ENCODE results near the gene IGLL5.
"Not testable (repeated sequence)": the region's sequence is repeated elsewhere in the genome, so short reads cannot be mapped to it uniquely, and the experiment has no call there.

The IGLL5 gene

GRCh38 chr22:22900527-22901205 lies 13.1 kb downstream of the IGLL5 start:
- not testable (repeated sequence) for DNase-seq (ENCODE audit: low read depth in 3 of 3)

DNA sequence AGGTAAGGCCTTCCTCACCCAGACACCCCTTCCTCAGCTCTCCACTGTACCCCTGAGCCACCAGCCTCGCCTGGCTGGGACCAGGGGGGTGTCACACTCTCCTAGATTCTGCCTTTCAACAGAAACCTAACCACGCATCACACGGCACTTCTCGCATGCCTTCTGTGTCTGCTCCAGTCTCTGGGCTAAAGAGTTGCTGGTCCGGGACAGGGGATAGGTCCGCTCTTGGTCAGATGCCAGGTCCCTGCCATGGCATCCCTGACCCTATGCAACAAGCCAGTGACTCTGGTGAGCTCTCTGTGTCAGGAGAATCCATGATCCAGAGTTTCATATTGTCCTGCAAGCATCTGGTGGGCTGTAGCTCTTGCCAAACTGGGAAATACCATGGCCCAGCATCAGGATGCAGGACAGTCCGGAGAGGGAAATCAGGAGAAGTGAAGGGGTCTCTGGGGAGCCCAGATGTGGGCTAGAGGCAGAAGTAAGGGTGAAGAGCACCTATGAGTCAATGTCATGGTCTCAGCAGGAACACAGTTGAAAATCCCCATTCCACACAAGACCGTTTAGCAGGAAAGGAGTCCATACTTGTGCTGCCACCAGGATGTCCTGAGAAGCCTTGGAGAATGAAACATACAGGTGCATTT lies 14.1 kb downstream of the IGLL5 start:
- DNase-seq (ENCODE audit: low read depth in 3 of 3) = no peak

DNA sequence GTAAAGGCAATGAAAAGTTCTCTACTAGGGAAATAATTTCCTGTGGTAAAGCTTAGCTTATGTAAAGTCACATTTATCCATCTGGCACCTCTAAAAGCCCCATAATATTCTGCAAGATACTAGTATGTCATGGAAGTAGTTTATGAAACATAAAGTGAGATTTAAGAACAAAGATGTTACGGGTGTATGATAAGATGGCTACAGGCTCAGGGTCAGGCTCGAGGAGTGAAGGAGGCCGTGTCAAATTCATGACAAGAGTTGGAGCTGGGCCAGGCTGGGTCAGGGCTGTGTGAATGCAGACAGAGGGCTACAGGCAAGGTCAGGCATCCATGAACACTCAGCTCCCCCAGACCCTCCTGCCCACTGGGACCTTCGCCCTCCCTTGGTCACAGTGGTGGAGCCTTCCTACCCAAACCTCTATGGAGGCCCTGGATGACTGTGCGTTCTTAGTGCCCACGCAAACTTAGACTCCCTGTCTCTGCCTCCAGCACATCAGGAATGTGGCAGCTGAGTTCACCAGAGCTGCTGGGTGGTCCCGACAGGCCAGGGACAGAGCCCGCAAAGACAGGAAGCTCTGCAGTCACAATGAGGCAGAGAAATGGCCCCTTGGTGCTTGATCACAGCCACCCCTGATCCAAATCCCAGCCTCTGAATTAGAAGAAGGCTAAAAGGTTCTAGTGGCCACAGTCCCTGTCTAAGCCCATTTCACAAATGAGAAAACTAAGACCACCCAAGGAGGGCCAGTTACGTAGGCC lies 14.8 kb downstream of the IGLL5 start:
- DNase-seq (ENCODE audit: low read depth in 3 of 3) = no peak

DNA sequence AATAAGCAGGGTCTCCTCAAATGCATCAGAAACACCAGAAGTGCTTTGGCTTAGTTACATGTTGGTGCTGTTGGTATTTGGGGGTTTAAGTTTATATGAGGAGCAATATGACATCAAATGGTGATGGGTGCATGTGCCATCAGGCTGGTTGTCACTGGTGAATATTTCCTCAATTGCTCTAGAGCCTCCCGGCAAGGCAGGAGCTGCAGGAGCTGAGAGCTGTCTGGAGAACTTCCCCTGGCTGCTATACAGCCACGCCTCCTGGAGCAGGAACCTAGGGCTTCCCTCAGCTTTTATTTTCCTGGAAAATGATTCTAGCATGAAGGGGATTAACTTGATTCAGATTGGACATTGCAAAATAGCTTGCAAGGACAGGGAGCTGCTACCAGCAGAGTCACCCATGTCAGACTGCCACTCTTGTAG lies 15.8 kb downstream of the IGLL5 start:
- DNase-seq (ENCODE audit: low read depth in 3 of 3) = no peak

DNA sequence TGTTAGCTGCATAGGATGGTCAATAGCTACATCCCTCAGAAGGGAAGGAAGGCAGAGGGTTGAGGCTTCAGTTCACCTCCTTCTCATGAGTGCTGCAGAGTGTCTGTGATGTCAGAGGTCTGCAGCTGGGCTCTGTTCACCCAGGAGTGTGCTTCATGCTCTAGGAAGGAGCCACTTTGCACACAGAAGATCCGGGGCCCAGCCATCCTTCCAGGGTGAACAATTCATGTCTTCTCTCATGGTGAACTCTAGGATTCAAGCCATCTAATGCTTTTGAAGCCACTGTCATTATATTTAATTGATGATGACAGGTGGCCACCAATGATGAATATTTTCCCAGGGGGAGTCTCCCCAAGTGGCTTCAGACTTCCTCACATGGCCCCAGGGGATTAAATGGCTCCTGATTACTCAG lies 16.2 kb downstream of the IGLL5 start:
- not testable (repeated sequence) for DNase-seq (ENCODE audit: low read depth in 3 of 3)

GRCh38 chr22:22904736-22905135 lies 17.1 kb downstream of the IGLL5 start:
- not testable (repeated sequence) for DNase-seq (ENCODE audit: low read depth in 3 of 3)

DNA sequence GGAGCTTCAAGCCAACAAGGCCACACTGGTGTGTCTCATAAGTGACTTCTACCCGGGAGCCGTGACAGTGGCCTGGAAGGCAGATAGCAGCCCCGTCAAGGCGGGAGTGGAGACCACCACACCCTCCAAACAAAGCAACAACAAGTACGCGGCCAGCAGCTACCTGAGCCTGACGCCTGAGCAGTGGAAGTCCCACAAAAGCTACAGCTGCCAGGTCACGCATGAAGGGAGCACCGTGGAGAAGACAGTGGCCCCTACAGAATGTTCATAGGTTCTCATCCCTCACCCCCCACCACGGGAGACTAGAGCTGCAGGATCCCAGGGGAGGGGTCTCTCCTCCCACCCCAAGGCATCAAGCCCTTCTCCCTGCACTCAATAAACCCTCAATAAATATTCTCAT lies 18.8 kb downstream of the IGLL5 start:
- not testable (repeated sequence) for DNase-seq (ENCODE audit: low read depth in 3 of 3)

GRCh38 chr22:22906907-22907550 lies 19.4 kb downstream of the IGLL5 start:
- DNase-seq (ENCODE audit: low read depth in 3 of 3) = no peak

DNA sequence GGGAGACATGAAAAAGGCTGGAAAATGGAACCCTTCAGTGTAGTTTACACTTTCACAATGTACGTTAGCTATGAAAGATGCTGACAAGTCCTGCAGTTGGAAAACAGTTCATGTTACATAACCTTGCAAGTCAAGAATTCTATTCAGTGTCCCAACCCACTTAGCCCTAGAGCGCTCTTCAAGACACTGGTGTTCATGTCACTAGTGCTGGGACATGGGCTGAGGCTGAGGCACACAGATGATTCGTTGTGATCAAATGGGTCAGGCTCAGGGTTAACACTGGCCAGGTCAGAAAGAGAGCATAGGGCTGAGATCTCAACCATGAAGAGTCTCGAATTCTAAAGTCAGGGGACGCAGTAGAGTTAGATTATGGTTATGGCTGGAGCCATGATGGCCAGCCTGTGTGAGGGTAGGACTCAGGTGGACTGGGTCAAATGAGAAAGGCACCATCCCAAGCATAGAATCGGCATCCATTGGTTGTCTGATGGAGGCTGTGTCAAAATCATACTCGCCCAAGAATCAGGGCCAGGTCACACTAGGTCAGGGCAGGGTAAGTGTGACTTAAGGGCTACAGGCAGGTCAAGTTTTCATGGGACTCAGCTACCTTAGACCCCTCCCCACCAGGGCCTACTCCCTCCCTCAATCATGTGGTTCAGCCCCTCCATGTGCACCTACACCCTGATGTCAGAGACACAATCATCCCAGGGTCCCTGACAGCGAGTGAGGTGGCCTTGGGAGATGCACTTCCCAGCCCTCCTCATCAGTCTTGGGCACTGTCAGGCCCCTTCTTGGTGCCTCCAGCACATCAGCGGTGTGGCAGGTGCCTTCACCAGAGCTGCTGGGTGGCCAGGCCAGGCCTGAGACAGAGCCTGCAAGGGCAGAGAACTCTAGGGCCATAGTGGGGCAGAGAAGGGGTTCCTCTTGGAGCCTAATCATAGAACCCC lies 20.2 kb downstream of the IGLL5 start:
- no peak for DNase-seq (ENCODE audit: low read depth in 3 of 3)

DNA sequence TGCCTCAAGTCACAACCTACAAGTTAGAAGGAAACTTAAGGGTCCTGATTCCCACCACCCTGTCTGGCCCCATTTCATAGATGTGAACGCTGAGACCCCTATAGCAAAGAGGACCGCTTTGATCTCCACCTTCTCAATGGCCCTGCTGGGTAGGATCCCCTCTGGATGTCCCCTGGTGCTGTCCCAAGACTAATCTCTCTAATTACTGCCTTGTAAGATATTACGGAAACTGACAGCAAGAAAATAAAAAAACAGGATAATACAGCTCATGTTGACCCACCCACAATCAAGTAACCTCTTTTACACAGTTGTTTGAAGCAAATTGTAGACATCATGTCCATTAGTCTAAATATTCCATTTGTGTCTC lies 20.9 kb downstream of the IGLL5 start:
- no peak for DNase-seq (ENCODE audit: low read depth in 3 of 3)

DNA sequence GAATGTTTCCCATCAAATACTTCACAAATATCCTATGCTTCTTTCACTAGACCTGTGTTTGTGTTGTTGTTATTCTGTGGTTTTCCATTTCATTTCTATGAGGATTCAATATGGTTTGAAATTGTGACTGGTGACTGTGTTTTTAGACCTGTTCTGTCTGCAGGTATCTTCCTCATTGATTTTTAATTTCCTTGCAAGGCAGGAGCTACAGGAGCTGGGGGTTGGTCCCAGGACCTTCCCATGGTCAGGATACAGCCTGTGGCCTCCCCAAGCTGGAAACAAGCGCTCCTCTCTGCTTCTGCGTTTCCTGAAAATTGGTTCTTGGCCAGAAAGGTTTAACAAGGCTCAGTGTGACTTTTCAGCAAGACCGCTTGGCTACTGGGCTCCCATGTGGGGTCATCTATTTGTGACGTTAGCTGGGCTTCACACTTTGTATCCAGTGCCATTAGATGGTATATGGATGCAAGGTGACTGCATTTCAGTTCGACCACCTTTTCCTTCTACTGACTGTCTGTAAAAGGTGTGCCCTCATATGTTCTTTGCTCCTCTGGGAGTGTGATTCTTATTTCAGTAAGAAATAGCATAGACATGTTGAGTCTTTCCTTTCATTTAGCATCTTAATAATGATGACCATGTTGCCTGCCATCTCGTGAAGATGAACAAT lies 21.5 kb downstream of the IGLL5 start:
- DNase-seq (ENCODE audit: low read depth in 3 of 3) = no peak

DNA sequence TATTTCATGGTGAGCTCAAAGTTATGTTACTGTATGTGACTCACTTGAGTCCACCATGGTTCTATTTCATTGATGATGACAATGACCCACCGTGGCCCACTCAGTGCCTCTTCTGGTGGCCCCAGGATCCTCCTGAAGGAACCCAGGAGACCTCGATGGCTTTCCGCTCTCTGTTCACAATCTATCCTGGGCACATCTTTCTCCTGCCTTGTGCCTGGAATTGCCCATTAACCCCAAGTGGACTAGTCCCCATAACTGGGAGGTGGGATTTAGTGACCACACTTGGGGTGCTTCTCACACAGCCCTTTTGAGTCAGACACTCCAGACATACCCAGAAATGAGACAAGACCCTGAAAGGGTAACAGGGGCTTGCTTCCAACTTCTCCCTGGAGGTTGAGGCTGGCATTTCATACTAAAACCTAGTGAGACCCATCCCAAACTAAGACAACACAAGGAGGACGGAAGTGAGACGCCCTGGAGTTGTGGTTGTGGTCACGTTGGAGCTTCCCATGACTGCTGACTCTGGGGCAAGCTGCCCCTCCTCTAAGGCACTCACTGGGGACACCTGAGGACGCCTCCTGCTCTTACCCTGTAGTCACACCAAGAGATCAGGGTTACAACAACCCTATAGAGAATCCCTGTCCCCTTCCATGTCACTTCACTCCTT lies 22.1 kb downstream of the IGLL5 start:
- no peak for DNase-seq (ENCODE audit: low read depth in 3 of 3)

DNA sequence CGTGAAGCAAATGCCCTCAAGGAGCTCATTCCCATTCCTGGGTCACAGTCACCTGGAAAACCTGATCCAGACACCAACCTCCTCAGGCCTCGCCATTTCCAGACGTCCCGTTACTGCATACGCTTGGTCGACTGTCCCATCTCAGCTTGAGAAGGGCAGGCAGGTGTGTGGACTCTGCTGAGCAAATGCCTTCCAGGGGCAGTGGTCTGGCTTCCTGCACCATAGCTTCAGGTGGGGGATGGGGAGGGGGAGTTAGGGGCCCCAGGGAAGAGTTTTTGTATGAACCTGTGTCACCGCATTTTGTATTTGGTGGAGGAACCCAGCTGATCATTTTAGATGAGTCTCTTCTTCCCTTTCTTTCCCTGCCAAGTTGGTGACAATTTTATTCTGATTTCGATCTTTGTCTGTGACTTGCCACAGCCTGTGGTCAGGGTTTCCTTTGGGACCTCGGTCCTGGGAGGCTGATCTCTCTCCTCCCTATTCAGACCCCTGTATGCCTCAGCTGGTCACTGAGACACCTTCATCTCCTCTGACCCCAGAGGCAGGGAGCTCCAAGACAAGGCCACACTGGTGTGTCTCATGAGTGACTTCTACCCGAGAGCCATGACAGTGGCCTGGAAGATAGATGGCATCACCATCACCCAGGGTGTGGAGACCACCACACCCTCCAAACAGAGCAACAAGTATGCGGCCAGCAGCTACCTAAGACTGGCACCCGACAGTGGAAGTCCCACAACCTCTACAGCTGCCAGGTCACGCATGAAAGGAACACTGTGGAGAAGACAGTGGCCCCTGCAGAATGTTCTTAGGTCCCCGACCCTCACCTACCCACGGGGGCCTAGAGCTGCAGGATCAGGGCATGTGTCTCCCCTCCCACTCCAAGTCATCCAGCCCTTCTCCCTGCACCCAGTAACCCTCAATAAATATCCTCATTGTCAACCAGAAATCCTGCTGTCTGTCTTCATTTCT lies 22.9 kb downstream of the IGLL5 start:
- no peak for DNase-seq (ENCODE audit: low read depth in 3 of 3)

DNA sequence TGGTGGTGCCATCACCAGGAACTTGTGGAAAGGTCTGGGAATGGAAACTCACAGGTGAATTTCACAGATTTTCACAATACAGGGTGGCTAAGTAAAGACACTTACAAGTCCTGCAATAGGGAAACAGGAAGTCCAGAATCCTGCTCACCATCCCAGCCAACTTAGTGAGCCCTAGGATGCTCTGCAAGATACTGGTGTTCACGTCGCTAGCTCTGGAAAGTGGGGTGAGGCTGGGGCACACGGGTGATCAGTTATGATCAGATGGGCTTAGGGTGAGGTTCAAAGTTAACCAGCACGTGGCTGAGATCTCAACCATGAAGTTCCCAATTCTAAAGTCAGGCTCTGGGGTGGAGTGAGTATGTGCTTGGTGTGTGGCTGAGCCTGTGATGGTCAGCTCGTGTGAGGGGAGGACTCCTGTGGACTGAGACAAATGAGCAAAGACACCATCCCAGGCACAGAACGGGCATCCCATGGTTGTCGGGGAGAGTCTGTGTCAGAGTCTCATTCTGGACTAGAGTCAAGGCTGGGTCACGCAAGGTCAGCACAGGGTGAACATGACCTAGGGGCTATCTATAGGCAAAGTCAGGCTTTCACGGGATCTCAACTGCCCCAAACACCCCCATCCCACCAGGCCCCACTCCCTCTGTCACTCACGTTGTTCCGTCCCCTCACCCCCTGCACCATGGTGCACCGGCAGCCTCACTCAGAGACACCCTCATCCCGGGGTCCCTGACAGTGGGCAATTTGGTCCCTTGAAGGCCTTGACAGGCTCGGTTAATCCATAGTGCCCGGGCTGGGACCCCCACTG lies 23.9 kb downstream of the IGLL5 start:
- no peak for DNase-seq (ENCODE audit: low read depth in 3 of 3)

DNA sequence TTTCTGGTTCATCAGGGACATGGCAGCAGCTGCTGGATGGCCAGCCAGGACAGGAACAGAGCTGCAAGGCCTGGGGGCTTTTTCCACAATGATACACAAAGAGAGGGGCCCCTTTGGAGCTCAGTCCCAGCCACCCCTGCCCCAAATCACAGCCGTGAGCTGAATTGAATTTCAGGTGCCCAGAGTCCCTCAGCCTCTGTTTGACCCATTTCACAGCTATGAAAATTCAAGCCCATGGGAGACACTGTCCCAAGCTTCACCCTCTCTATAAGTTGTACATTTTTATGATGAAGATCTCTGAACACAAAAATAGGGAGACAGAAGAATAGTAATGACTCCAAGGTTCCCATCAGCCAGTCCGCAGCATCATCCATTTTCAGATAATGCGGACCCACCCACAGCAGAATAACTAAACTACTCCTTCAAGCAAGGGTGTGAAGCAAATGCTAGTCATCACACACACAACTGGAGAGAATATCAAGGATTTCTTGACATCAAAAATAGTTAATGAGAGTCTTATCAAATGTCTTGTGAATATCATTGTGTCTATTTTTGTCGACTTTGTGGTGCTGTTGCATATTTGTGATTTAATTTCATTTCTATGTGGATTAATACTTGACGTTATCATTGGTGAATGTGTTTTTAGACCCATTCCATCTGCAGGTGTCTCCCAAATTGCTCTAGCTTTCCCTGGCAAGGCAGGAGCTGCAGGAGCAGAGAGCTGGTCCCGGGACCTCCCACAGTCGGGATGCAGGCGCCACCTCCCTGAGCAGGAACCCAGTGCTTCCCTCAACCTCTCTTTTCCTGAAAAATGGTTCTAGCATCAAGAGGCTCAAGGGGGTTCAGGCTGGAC lies 24.7 kb downstream of the IGLL5 start:
- DNase-seq (ENCODE audit: low read depth in 3 of 3) = no peak

DNA sequence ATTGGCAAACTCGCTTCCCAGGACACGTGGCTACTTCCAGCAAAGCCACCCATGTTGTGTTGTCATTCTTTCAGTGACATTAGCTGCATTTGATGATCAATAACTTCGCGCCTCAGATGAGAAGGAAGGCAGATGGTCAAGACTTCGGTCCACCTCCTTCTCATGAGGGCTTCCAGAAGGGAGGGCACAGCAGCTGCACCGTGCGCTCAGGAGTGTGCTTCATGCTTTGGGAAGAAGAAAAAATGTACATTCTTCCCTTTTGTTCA lies 25.3 kb downstream of the IGLL5 start:
- no peak for DNase-seq (ENCODE audit: low read depth in 3 of 3)

DNA sequence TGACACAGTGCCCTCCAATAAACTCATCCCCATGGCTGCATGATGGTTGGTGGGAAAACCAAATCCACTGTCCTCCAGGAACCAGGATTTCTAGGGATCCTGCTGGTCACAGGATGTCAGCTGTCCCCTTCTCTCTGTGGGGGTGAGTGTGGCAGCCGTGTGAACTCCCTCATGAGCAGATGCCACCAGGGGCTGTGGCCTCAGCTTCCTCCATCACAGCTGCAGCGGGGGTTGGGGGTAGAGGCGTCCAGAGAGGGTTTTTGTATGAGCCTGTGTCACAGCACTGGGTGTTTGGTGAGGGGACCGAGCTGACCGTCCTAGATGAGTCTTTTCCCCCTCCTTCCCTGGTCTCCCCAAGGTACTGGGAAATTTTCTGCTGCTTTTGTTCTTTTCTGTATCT lies 26.4 kb downstream of the IGLL5 start:
- no peak for DNase-seq (ENCODE audit: low read depth in 3 of 3)
